Measurements from ENCODE around the gene OXCT2. TPM values are rescaled to one million over a fixed set of nuclear protein-coding genes. Genes with fewer than 3 reads are reported as not detected.
A peak's percentile ranks its signal among the peaks of the same experiment; 100 is the strongest.

OXCT2 gene
- total and polyA plus RNA-seq, 2 of the 13 experiments (the other 11 are each of a cell fraction or from before 2014, with no cell fraction given), result 0.21 to 0.33 TPM

- no peak for TF ChIP-seq HMGXB4 (CRISPR knock-in tag; IDR thresholded peaks at IDR 0.05; ENCODE audit: borderline replicate concordance in 1 of 2, low read depth in 1 of 2)
- no peak for TF ChIP-seq ARID2 (CRISPR knock-in tag; IDR thresholded peaks at IDR 0.05; ENCODE audit: borderline replicate concordance)
- TF ChIP-seq SMC3 (IDR thresholded peaks at IDR 0.05; ENCODE audit: low read length), result peak; percentile 85
- TF ChIP-seq THAP11 (CRISPR knock-in tag; IDR thresholded peaks at IDR 0.05), result no peak
- no peak for TF ChIP-seq PPARG (CRISPR knock-in tag; conservative IDR thresholded peaks at IDR 0.05)
- peak; percentile 32 for TF ChIP-seq XRCC5 (optimal IDR thresholded peaks at IDR 0.05; ENCODE audit: low read length)
- no peak for TF ChIP-seq ZNF746 (CRISPR knock-in tag; IDR thresholded peaks at IDR 0.05)
- no peak for TF ChIP-seq ZSCAN5A (CRISPR knock-in tag; IDR thresholded peaks at IDR 0.05; ENCODE audit: borderline replicate concordance)
- peak; percentile 37; the same call in 1 of the 2 replicates for TF ChIP-seq KDM2A (CRISPR knock-in tag; IDR thresholded peaks at IDR 0.05; ENCODE audit: borderline replicate concordance, low read depth)
- no peak for TF ChIP-seq ZNF225 (CRISPR knock-in tag; IDR thresholded peaks at IDR 0.05)
- TF ChIP-seq ZZZ3 (CRISPR knock-in tag; IDR thresholded peaks at IDR 0.05; ENCODE audit: borderline replicate concordance), result no peak
- no peak for TF ChIP-seq ZNF547 (CRISPR knock-in tag; IDR thresholded peaks at IDR 0.05)
- TF ChIP-seq THAP7 (CRISPR knock-in tag; IDR thresholded peaks at IDR 0.05), result no peak
- TF ChIP-seq NR2C2 (CRISPR knock-in tag; IDR thresholded peaks at IDR 0.05; ENCODE audit: borderline replicate concordance), result no peak
- no peak for TF ChIP-seq ATF5 (CRISPR knock-in tag; IDR thresholded peaks at IDR 0.05; ENCODE audit: low read depth)
- TF ChIP-seq ZNF713 (CRISPR knock-in tag; IDR thresholded peaks at IDR 0.05), result no peak
- no peak for TF ChIP-seq ZBTB2 (CRISPR knock-in tag; IDR thresholded peaks at IDR 0.05; ENCODE audit: low read depth)
- peak; percentile 4; the same call in 1 of the 2 replicates for TF ChIP-seq NFE2L2 (IDR thresholded peaks at IDR 0.05; ENCODE audit: low read length)
- no peak for TF ChIP-seq FOXA1 (IDR thresholded peaks at IDR 0.05)
- no peak for TF ChIP-seq FOXA1 (CRISPR knock-in tag; IDR thresholded peaks at IDR 0.05)
- TF ChIP-seq POLR2AphosphoS2 (IDR thresholded peaks at IDR 0.05; ENCODE audit: low read depth, low read length), result no peak
- TF ChIP-seq CTCF (CRISPR knock-in tag; IDR thresholded peaks at IDR 0.05), result peak; percentile 92
- TF ChIP-seq ZNF563 (CRISPR knock-in tag; IDR thresholded peaks at IDR 0.05), result no peak
Observed at GRCh38 chr1:39816415-39817090, 45.4 kb upstream of the OXCT2 start (continued).
